HG03521 (cell line): ENCODE results near the gene RBM17.
"Not testable (repeated sequence)": the region's sequence is repeated elsewhere in the genome, so short reads cannot be mapped to it uniquely, and the experiment has no call there.

Experiments
- ATAC-seq: cut with Tn5 transposase; IDR thresholded peaks from one replicate; pipeline ENCODE4 v1.9.1; 2021; ENCODE audit warnings: mild to moderate bottlenecking, moderate library complexity; ENCODE audit not compliant: unreplicated experiment

RBM17 gene

GRCh38 chr10:6108631-6109443 is 20.0 kb downstream of the RBM17 start:
- ATAC-seq, result no peak

- ATAC-seq, result no peak
Observed at GRCh38 chr10:6109444-6109775, 20.6 kb downstream of the RBM17 start.

GRCh38 chr10:6110136-6110535 is 21.3 kb downstream of the RBM17 start:
- no peak for ATAC-seq

- no peak for ATAC-seq
Observed at GRCh38 chr10:6112893-6113292, 24.1 kb downstream of the RBM17 start.

GRCh38 chr10:6114299-6114698 is 25.5 kb downstream of the RBM17 start:
- ATAC-seq, result no peak

GRCh38 chr10:6114805-6115341 is 26.0 kb downstream of the RBM17 start:
- no peak for ATAC-seq

GRCh38 chr10:6115411-6115810 is 26.6 kb downstream of the RBM17 start:
- no peak for ATAC-seq

- no peak for ATAC-seq
Observed at GRCh38 chr10:6115824-6116350, 27.1 kb downstream of the RBM17 start.

GRCh38 chr10:6116806-6117205 is 28.0 kb downstream of the RBM17 start:
- no peak for ATAC-seq

- ATAC-seq, result no peak
Observed at GRCh38 chr10:6117711-6118110, 28.9 kb downstream of the RBM17 start.

- no peak for ATAC-seq
Observed at GRCh38 chr10:6119423-6119822, 30.6 kb downstream of the RBM17 start.

- no peak for ATAC-seq
Observed at GRCh38 chr10:6119962-6120361, 31.1 kb downstream of the RBM17 start.

GRCh38 chr10:6120691-6121090 is 31.9 kb downstream of the RBM17 start:
- ATAC-seq, result no peak

- ATAC-seq, result no peak
Observed at GRCh38 chr10:6121146-6121545, 32.3 kb downstream of the RBM17 start.

GRCh38 chr10:6123532-6123931 is 34.7 kb downstream of the RBM17 start:
- no peak for ATAC-seq

- ATAC-seq, result no peak
Observed at GRCh38 chr10:6124666-6125065, 35.8 kb downstream of the RBM17 start.

- not testable (repeated sequence) for ATAC-seq
Observed at GRCh38 chr10:6127461-6127860, 38.6 kb downstream of the RBM17 start.

- no peak for ATAC-seq
Observed at GRCh38 chr10:6128087-6128486, 39.3 kb downstream of the RBM17 start.

- ATAC-seq, result no peak
Observed at GRCh38 chr10:6128591-6129251, 39.9 kb downstream of the RBM17 start.

- no peak for ATAC-seq
Observed at GRCh38 chr10:6130848-6131470, 42.1 kb downstream of the RBM17 start.

- ATAC-seq, result no peak
Observed at GRCh38 chr10:6133331-6134098, 44.7 kb downstream of the RBM17 start.
